Activated CD4-positive, alpha-beta memory T cell treated with anti-CD3 and anti-CD28 coated beads, Interleukin-2, amount 10 ng/mL, durations not matched to agents 7 days and 5 days (primary cell): ENCODE data around the gene SPAST. TPM values are rescaled to one million over a fixed set of nuclear protein-coding genes. Genes with fewer than 3 reads are reported as not detected.
"Not testable (repeated sequence)": the region's sequence is repeated elsewhere in the genome, so short reads cannot be mapped to it uniquely, and the experiment has no call there.

Source experiments
- CTCF ChIA-PET: fragments of 350-600 bp; sonication (Branson Sonifier 250); formaldehyde crosslinking; loops from one replicate; lab custom pipeline; 2021; ENCODE audit warnings: antibody characterized with exemption, inconsistent platforms; lab: Charles Lee
- POLR2A ChIA-PET: fragments of 350-600 bp; sonication (Branson Sonifier 250); formaldehyde crosslinking; loops from one replicate; lab custom pipeline; 2021; ENCODE audit warnings: antibody characterized with exemption; lab: Charles Lee
- DNase-seq: peaks from one replicate; pipeline ENCODE4 v3.0.0-alpha.2; 2020
- H3K27ac Mint-ChIP-seq: one replicate; pipeline ENCODE4 v1.8.0; 2021; ENCODE audit warnings: mild to moderate bottlenecking, mixed read lengths
- H3K27me3 Mint-ChIP-seq: one replicate; pipeline ENCODE4 v1.8.0; 2021; ENCODE audit warnings: mixed read lengths
- H3K36me3 Mint-ChIP-seq: one replicate; pipeline ENCODE4 v1.8.0; 2021; ENCODE audit warnings: low read depth, mixed read lengths
- H3K4me1 Mint-ChIP-seq: one replicate; pipeline ENCODE4 v1.8.0; 2021; ENCODE audit warnings: mixed read lengths
- H3K4me3 Mint-ChIP-seq: one replicate; pipeline ENCODE4 v1.8.0; 2021; ENCODE audit warnings: mild to moderate bottlenecking, mixed read lengths
- H3K9me3 Mint-ChIP-seq: one replicate; pipeline ENCODE4 v1.8.0; 2021; ENCODE audit warnings: mixed read lengths
- total RNA-seq, 2 experiments: library from RNA; stranded (reverse); gene quantifications; one replicate each; pipeline ENCODE4 v1.2.3, GENCODE V29; 2021

Gene SPAST
- 10 to 100 TPM; 21.1 to 21.8 TPM for total RNA-seq

- Mint-ChIP-seq H3K4me1 (peaks cover 31% of the 10 kb centered on the region), H3K27me3 (peaks cover 2% of the 10 kb centered on the region), H3K9me3 (no peaks in the 10 kb centered on the region), H3K36me3 (peaks cover 3% of the 10 kb centered on the region), H3K27ac (peak within 1 kb of the TSS; percentile 86), H3K4me3 (peak within 1 kb of the TSS; percentile 94)
- ChIA-PET POLR2A (interaction anchor here (0.7 to 3.6 kb wide), 13 partner anchors 9 to 1917 kb away, joined by 3 to 62 read pairs (median 4); partner anchors contain the start of genes DPY30, MEMO1 and SLC30A6), CTCF (interaction anchor here (0.9 to 4.4 kb wide), 9 partner anchors 9 to 102 kb away, joined by 3 to 34 read pairs (median 5); partner anchors contain the start of genes DPY30, MEMO1 and SLC30A6)
- peak; percentile 97 for DNase-seq
Measured at GRCh38 chr2:32063310-32064020, at the start of gene SPAST. Gene SPAST (plus strand): TSS chr2:32063556. CDS start chr2:32063832, 276 bp downstream.

GRCh38 chr2:32018789-32019482 is 44.4 kb upstream of the SPAST start:
- H3K36me3 Mint-ChIP-seq: peaks cover 18% of the 10 kb centered on the region
- H3K9me3 Mint-ChIP-seq, H3K4me1 Mint-ChIP-seq, DNase-seq, H3K27ac Mint-ChIP-seq, H3K4me3 Mint-ChIP-seq, H3K27me3 Mint-ChIP-seq: not testable (repeated sequence)
- POLR2A ChIA-PET: interaction anchor here (0.6 to 2.7 kb wide), 3 partner anchors 8 to 167 kb away, joined by 3 to 8 read pairs (median 4); partner anchors contain the start of gene MEMO1
- CTCF ChIA-PET: interaction anchor here (0.7 kb wide), 1 partner anchor 100 kb away, joined by 3 read pairs; no protein-coding TSS in a partner anchor

- Mint-ChIP-seq H3K36me3 (peaks cover 25% of the 10 kb centered on the region), H3K4me1 (peaks cover 17% of the 10 kb centered on the region)
- H3K27me3 Mint-ChIP-seq, DNase-seq, H3K4me3 Mint-ChIP-seq, CTCF ChIA-PET, H3K9me3 Mint-ChIP-seq, H3K27ac Mint-ChIP-seq: not testable (repeated sequence)
- POLR2A ChIA-PET: interaction anchor here (0.9 kb wide), 1 partner anchor 20 kb away, joined by 4 read pairs; no protein-coding TSS in a partner anchor
Measured at GRCh38 chr2:32034198-32034887, 29.0 kb upstream of the SPAST start.

- Mint-ChIP-seq H3K27me3 (no peaks in the 10 kb centered on the region), H3K36me3 (peaks cover 3% of the 10 kb centered on the region), H3K4me1 (peaks cover 19% of the 10 kb centered on the region), H3K4me3 (peak within 1 kb of the TSS; percentile 83), H3K27ac (peak within 1 kb of the TSS; percentile 90), H3K9me3 (no peaks in the 10 kb centered on the region)
- peak; percentile 92 for DNase-seq
- ChIA-PET POLR2A (interaction anchor here (0.6 to 2.9 kb wide), 24 partner anchors 9 to 228 kb away, joined by 3 to 62 read pairs (median 4); partner anchors contain the start of genes MEMO1, SLC30A6 and SPAST), CTCF (interaction anchor here (0.6 to 3.4 kb wide), 8 partner anchors 16 to 193 kb away, joined by 3 to 34 read pairs (median 4); partner anchors contain the start of gene SPAST)
Measured at GRCh38 chr2:32039447-32040219, 23.7 kb upstream of the SPAST start, which contains the start of gene DPY30. Gene DPY30 (minus strand): TSS chr2:32039805. CDS start chr2:32039456, 349 bp downstream.

GRCh38 chr2:32043561-32043960 is 19.8 kb upstream of the SPAST start:
- no peaks in the 10 kb centered on the region for H3K27me3 Mint-ChIP-seq
- no peaks in the 10 kb centered on the region for H3K36me3 Mint-ChIP-seq
- no peak for DNase-seq
- no peaks in the 10 kb centered on the region for H3K9me3 Mint-ChIP-seq
- no peak overlapping the region for H3K4me3 Mint-ChIP-seq
- peaks cover 15% of the 10 kb centered on the region for H3K4me1 Mint-ChIP-seq
- CTCF ChIA-PET: no interaction called here
- H3K27ac Mint-ChIP-seq: no peak overlapping the region
- POLR2A ChIA-PET: no interaction called here

- Mint-ChIP-seq H3K4me3 (no peak overlapping the region), H3K9me3 (no peaks in the 10 kb centered on the region), H3K4me1 (no peaks in the 10 kb centered on the region)
Measured at GRCh38 chr2:32051836-32052439, 11.4 kb upstream of the SPAST start.

GRCh38 chr2:32054583-32054982 is 8.8 kb upstream of the SPAST start:
- not testable (repeated sequence) for H3K4me3 Mint-ChIP-seq, H3K4me1 Mint-ChIP-seq, H3K27me3 Mint-ChIP-seq, H3K27ac Mint-ChIP-seq, DNase-seq, H3K9me3 Mint-ChIP-seq, H3K36me3 Mint-ChIP-seq
- ChIA-PET CTCF (interaction anchor here (1.1 kb wide), 1 partner anchor 9 kb away, joined by 4 read pairs; the partner anchor contains the start of gene SPAST), POLR2A (interaction anchor here (1.2 to 1.4 kb wide), 3 partner anchors 9 to 20 kb away, joined by 4 to 8 read pairs (median 7); partner anchors contain the start of genes DPY30 and SPAST)

More at GRCh38 chr2:32051836-32052439, 11.4 kb upstream of the SPAST start:
- CTCF ChIA-PET: interaction anchor here (0.8 kb wide), 1 partner anchor 11 kb away, joined by 3 read pairs; the partner anchor contains the start of gene SPAST
- Mint-ChIP-seq H3K36me3 (no peaks in the 10 kb centered on the region), H3K27ac (no peak overlapping the region), H3K27me3 (no peaks in the 10 kb centered on the region)
- no peak for DNase-seq
- POLR2A ChIA-PET: interaction anchor here (1.8 kb wide), 1 partner anchor 12 kb away, joined by 8 read pairs; the partner anchor contains the start of gene DPY30

GRCh38 chr2:32058130-32058529 is 5.2 kb upstream of the SPAST start:
- Mint-ChIP-seq H3K27me3 (peaks cover 2% of the 10 kb centered on the region), H3K4me3 (no peak overlapping the region), H3K27ac (no peak overlapping the region), H3K36me3 (no peaks in the 10 kb centered on the region), H3K9me3 (no peaks in the 10 kb centered on the region), H3K4me1 (peaks cover 12% of the 10 kb centered on the region)
- POLR2A ChIA-PET: interaction anchor here (1.2 kb wide), 1 partner anchor 18 kb away, joined by 4 read pairs; the partner anchor contains the start of gene DPY30
- CTCF ChIA-PET: no interaction called here
- no peak for DNase-seq

- Mint-ChIP-seq H3K27me3 (peaks cover 2% of the 10 kb centered on the region), H3K4me3 (no peak overlapping the region), H3K27ac (no peak overlapping the region), H3K36me3 (no peaks in the 10 kb centered on the region), H3K4me1 (peaks cover 21% of the 10 kb centered on the region), H3K9me3 (no peaks in the 10 kb centered on the region)
- DNase-seq: no peak
- ChIA-PET POLR2A (no interaction called here), CTCF (no interaction called here)
Measured at GRCh38 chr2:32060266-32060665, 3.1 kb upstream of the SPAST start.

GRCh38 chr2:32061430-32061829 is 1.9 kb upstream of the SPAST start:
- no peaks in the 10 kb centered on the region for H3K36me3 Mint-ChIP-seq
- peak overlapping the region; percentile 30 for H3K4me3 Mint-ChIP-seq
- no peaks in the 10 kb centered on the region for H3K9me3 Mint-ChIP-seq
- no peak for DNase-seq
- peaks cover 2% of the 10 kb centered on the region for H3K27me3 Mint-ChIP-seq
- peaks cover 28% of the 10 kb centered on the region for H3K4me1 Mint-ChIP-seq
- ChIA-PET POLR2A (interaction anchor here (1.7 to 3.6 kb wide), 2 partner anchors 22 to 49 kb away, joined by 5 to 62 read pairs; partner anchors contain the start of gene DPY30), CTCF (interaction anchor here (1.6 to 4.4 kb wide), 2 partner anchors 22 to 102 kb away, joined by 3 to 34 read pairs; partner anchors contain the start of gene DPY30)
- H3K27ac Mint-ChIP-seq: no peak overlapping the region
